K562 (cell line): ENCODE data around the gene USH2A.

Experiments used
- CTCF ChIP-seq, 3 experiments: IDR thresholded peaks in 2 of 3; conservative IDR thresholded peaks in 1 of 3; 2 replicates each; pipeline ENCODE4 v1.5.1; 2011 to 2012; ENCODE audit warnings: low read length in 3 of 3, mild to moderate bottlenecking in 3 of 3, control low read depth in 2 of 3, improper control_type of control experiment in 1 of 3, inconsistent platforms in 1 of 3, low read depth in 1 of 3, mixed read lengths in 1 of 3, moderate library complexity in 1 of 3; ENCODE audit not compliant: insufficient read depth in 2 of 3
- TEAD2 ChIP-seq: fragments of 450-650 bp; IDR thresholded peaks from 2 replicates; pipeline ENCODE4 v1.6.1; 2016; ENCODE audit warnings: missing genetic modification characterization, control low read depth, missing compliant biosample characterization

GRCh38 chr1:215719552-215719951 is 703.7 kb downstream of the USH2A start:
- TF ChIP-seq TEAD2 (tag) (no peak), CTCF (IDR thresholded peaks at IDR 0.05 in 2 of 3, conservative IDR thresholded peaks at IDR 0.05 in 1 of 3; ENCODE audit: insufficient read depth in 2 of 3, low read depth in 1 of 3, low read length in 3 of 3) (no peak)
